ENCODE data around the gene KCNJ14.

Gene KCNJ14

DNA sequence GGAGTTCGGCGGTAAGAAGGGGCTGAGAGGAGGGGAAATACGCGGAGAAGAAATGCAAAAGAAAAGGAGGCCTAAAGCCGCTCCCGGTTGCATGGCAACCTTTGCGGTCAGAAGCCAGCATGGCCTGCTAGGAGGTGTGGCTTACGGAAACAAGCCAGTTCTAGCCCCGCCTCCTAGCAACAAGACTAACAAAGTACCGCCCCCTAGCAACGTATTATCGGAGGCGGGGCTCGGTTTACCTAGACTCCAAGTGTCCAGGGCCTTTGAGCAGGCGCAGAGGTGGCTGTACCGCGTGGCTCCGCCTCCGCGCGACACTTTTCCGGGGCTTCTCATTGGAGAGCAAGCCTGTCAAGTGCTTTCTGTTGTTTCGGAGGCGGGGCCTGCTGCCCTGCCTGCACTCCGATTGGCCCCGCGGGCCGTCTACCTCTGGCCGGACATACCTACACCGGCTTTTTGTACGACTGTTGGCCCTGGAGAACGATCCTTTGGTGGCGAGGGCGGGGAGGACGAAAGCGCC, 13.5 kb downstream of the KCNJ14 start:
- DNase-seq, result peak; percentile 100
- in situ Hi-C loops (cut with HindIII; ENCODE audit: low pct_ligation_motif_present, low sequenced_read_pairs), result no loop called here
- TF ChIP-seq, protein P1, sequence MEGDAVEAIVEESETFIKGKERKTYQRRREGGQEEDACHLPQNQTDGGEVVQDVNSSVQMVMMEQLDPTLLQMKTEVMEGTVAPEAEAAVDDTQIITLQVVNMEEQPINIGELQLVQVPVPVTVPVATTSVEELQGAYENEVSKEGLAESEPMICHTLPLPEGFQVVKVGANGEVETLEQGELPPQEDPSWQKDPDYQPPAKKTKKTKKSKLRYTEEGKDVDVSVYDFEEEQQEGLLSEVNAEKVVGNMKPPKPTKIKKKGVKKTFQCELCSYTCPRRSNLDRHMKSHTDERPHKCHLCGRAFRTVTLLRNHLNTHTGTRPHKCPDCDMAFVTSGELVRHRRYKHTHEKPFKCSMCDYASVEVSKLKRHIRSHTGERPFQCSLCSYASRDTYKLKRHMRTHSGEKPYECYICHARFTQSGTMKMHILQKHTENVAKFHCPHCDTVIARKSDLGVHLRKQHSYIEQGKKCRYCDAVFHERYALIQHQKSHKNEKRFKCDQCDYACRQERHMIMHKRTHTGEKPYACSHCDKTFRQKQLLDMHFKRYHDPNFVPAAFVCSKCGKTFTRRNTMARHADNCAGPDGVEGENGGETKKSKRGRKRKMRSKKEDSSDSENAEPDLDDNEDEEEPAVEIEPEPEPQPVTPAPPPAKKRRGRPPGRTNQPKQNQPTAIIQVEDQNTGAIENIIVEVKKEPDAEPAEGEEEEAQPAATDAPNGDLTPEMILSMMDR (IDR thresholded peaks at IDR 0.05; ENCODE audit: low read depth, low read length, missing control alignments), result no peak
- peaks cover 34% of the 10 kb centered on the region for H3K36me3 ChIP-seq (replicated peaks)
- peak overlapping the region; percentile 89 for H3K4me3 ChIP-seq (ENCODE audit: low read depth, low read length)
- H3K27me3 ChIP-seq (replicated peaks), result no peaks in the 10 kb centered on the region
- H3K27ac ChIP-seq, result peak overlapping the region; percentile 94

DNA sequence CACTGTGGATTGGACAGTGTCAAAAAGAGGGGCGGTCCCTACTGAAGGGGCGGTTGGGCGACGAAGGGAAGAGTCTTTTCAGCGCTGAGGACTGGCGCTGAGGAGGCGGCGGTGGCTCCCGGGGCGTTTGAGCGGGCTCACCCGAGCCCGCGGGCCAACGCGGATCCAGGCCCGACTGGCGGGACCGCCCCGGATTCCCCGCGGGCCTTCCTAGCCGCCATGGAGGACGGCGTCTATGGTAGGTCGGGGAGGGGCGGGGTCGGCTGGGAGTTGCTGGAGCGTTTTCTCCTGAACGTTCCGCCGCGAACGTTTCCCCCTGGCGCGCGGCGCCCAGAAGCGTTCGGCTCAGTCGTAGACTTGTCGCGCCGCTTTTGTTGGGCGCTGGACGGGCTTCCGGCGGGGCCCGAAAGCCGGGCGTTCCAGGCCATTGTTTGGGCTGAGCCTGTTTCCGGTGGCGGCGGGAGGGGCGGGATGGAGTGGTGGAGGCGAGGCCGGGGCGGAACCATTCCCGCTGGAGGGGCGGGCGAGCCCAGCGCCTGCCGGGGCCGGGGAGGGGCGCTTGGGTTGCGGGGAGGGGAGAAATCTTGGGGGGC, 14.0 kb downstream of the KCNJ14 start, which contains the start of gene CYTH2:
CYTH2 (plus strand) TSS at position 81 of the 593 bp plus-strand sequence; CDS start at position 220, 139 bp downstream.
- DNase-seq, result peak; percentile 71
- Histone ChIP-seq H3K36me3 (replicated peaks) (peaks cover 39% of the 10 kb centered on the region), H3K27ac (peak within 1 kb of the TSS; percentile 94), H3K4me3 (ENCODE audit: low read depth, low read length) (peak within 1 kb of the TSS; percentile 89), H3K27me3 (replicated peaks) (no peaks in the 10 kb centered on the region)
- in situ Hi-C loops (cut with HindIII; ENCODE audit: low pct_ligation_motif_present, low sequenced_read_pairs), result no loop called here
- TF ChIP-seq, protein P1 (IDR thresholded peaks at IDR 0.05; ENCODE audit: low read depth, low read length, missing control alignments), result no peak

DNA sequence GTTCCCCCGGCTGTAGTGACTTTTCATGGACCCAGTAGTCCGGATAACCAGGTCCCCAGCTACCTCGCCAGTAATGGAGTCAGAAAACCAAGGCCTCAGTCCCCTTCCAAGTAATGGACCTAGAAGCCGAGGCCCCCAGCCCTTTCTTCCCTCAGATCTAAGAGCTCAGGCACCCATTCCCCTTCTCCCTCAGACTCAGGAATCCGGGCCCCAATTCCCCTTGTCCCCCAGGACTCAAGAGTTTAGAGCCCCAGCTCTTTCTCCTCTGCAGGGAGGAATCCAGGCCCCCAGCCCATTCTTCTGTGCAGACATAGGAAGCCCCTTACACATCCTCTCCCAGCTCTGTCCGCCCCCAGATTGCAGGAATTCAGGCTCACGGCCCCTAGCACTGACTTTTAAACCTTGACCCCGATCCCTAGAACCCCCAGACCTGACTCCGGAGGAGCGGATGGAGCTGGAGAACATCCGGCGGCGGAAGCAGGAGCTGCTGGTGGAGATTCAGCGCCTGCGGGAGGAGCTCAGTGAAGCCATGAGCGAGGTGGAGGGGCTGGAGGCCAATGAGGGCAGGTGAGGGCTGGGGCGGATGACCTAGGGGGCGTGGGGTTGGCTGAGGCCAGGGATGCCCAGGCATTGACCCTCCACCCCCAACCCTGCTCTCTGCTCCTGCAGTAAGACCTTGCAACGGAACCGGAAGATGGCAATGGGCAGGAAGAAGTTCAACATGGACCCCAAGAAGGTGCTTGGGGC, 14.7 kb downstream of the KCNJ14 start:
- in situ Hi-C loops (cut with HindIII; ENCODE audit: low pct_ligation_motif_present, low sequenced_read_pairs), result no loop called here
- peaks cover 46% of the 10 kb centered on the region for H3K36me3 ChIP-seq (replicated peaks)
- TF ChIP-seq, protein P1 (IDR thresholded peaks at IDR 0.05; ENCODE audit: low read depth, low read length, missing control alignments), result no peak
- DNase-seq, result no peak
- no peak overlapping the region for H3K27ac ChIP-seq
- no peaks in the 10 kb centered on the region for H3K27me3 ChIP-seq (replicated peaks)
- peak overlapping the region; percentile 89 for H3K4me3 ChIP-seq (ENCODE audit: low read depth, low read length)

DNA sequence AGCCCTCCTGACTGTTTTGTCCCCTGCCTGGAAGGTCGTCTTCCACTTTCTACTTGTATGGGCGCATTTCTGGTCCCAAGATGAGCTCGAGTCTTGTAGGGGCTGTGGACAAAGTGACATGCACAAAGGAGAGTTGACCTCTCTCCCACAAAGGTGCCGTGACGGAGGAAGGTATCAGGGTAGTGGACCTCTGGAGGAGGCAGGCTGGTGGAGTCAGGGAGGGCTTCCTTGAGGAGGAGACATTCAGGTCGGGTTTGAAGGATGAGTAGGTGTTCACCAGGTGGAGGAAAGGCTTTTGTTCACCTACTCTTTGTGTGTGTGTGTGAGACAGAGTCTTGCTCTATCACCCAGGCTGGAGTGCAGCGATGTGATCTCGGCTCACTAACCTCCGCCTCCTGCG, 15.5 kb downstream of the KCNJ14 start:
- in situ Hi-C loops (cut with HindIII; ENCODE audit: low pct_ligation_motif_present, low sequenced_read_pairs), result no loop called here
- Histone ChIP-seq H3K27me3 (replicated peaks) (no peaks in the 10 kb centered on the region), H3K36me3 (replicated peaks) (peaks cover 52% of the 10 kb centered on the region), H3K27ac (no peak overlapping the region), H3K4me3 (ENCODE audit: low read depth, low read length) (no peak overlapping the region)
- no peak for DNase-seq
- TF ChIP-seq, protein P1 (IDR thresholded peaks at IDR 0.05; ENCODE audit: low read depth, low read length, missing control alignments), result no peak

DNA sequence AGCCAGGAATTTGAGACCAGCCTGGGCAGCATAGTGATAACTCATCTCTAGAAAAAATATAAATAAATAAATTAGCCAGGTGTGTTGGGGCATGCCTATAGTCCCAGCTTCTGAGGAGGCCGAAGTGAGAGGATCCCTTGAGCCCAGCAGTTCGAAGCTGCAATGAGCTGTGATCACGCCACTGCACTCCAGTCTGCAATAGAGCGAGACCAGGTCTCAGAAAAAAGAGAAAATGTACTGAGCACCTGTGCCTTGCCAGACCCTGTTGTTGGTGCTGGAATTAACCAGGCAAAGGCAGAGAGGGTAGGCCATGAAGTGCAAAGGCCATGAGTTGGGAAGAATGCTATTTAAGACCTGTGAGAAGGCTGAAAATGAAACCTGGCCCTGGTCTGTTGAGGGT, 16.5 kb downstream of the KCNJ14 start:
- DNase-seq, result no peak
- Histone ChIP-seq H3K4me3 (ENCODE audit: low read depth, low read length) (no peak overlapping the region), H3K27ac (no peak overlapping the region), H3K27me3 (replicated peaks) (no peaks in the 10 kb centered on the region), H3K36me3 (replicated peaks) (peaks cover 60% of the 10 kb centered on the region)
- in situ Hi-C loops (cut with HindIII; ENCODE audit: low pct_ligation_motif_present, low sequenced_read_pairs), result no loop called here
- TF ChIP-seq, protein P1 (IDR thresholded peaks at IDR 0.05; ENCODE audit: low read depth, low read length, missing control alignments), result no peak
